Psoas muscle (tissue), 8 donors: ENCODE measurements around the gene ADAMTSL2. TPM values are rescaled to one million over a fixed set of nuclear protein-coding genes. Genes with fewer than 3 reads are reported as not detected.

Source experiments
- ATAC-seq, 4 donors: fragments of 200-7000 bp; cut with Tn5 transposase; one replicate each; pipeline ENCODE4 v1.9.1; 2020; ENCODE audit warnings: moderate library complexity in 3 of 4, mild to moderate bottlenecking in 2 of 4
- DNase-seq, 2 donors: peaks; one replicate each; pipeline ENCODE4 v3.0.0-alpha.2; 2020
- H3K27ac ChIP-seq: fragments of 200-600 bp; one replicate; pipeline ENCODE4 v1.8.0; 2022
- H3K27me3 ChIP-seq, 3 donors: fragments of 200-600 bp in 1 of 3; one replicate each; pipeline versions ENCODE4 v1.6.1 to v1.8.0; 2013 to 2022; ENCODE audit warnings: low read length in 2 of 3, mild to moderate bottlenecking in 2 of 3, moderate library complexity in 1 of 3; ENCODE audit not compliant: insufficient read depth in 3 of 3
- H3K36me3 ChIP-seq, 2 donors: fragments of 200-600 bp in 1 of 2; one replicate each; pipeline versions ENCODE4 v1.6.1 to v1.8.0; 2013 to 2022; ENCODE audit warnings: low read depth in 1 of 2, mild to moderate bottlenecking in 1 of 2, moderate library complexity in 1 of 2; ENCODE audit not compliant: insufficient read depth in 1 of 2
- H3K4me1 ChIP-seq: fragments of 200-600 bp; one replicate; pipeline ENCODE4 v1.8.0; 2022
- H3K4me3 ChIP-seq: fragments of 200-600 bp; one replicate; pipeline ENCODE4 v1.8.0; 2022; ENCODE audit warnings: mild to moderate bottlenecking
- H3K9me3 ChIP-seq: fragments of 200-600 bp; one replicate; pipeline ENCODE4 v1.8.0; 2022
- CTCF ChIP-seq: fragments of 200-600 bp; IDR thresholded peaks from one replicate; pipeline ENCODE4 v1.8.0; 2022; ENCODE audit warnings: antibody characterized with exemption
- WGBS, 3 donors: extraction: QIAGEN DNeasy Blood & Tissue Kit; methylation state at CpG; one replicate each; pipeline versions ENCODE4 v1.1.6 to v1.1.7; 2013; 5-methylcytosine and 5-hydroxymethylcytosine counted together
- intact Hi-C, 2 donors: fragments of 100-400 bp; cut with DNase I; formaldehyde crosslinking; loops; one replicate each; pipeline versions ENCODE4 v1.11.0 to v1.14.2; 2022
- polyA plus RNA-seq, 3 donors: library from polyadenylated mRNA; stranded (reverse); fragments of 200-250 nt; gene quantifications; one replicate each; pipeline ENCODE4 v1.2.3, GENCODE V29; 2013
- total RNA-seq, 4 donors: library from RNA; stranded (reverse); fragmentation: NEBNext Ultra II Directional in 2 of 4; extraction: Animal tissue kit (Norgen Biotek cat#: 25700) in 2 of 4; gene quantifications; one replicate each; pipeline versions ENCODE4 v1.2.1 to v1.2.4, GENCODE V29; 2021 to 2023
- donor health status: healthy with polysubstance abuse.
- donor health status: DM: no; HTN: no; CAD: no; lungs with moderate emphysema.
- donor health status: Bipolar disorder and iron deficiency.
- donor health status: healthy.
- donor health status: DM: yes; HTN: yes; CAD: no.
- donor health status: DM: no; HTN: no; CAD: no.
- donor health status: DM: no; HTN: no; CAD: no.
- donor health status: DM: yes; HTN: yes; CAD: no.

ADAMTSL2 gene
- total and polyA plus RNA-seq, 7 donors: 0.21 to 5.4 (median 0.71) TPM

DNA sequence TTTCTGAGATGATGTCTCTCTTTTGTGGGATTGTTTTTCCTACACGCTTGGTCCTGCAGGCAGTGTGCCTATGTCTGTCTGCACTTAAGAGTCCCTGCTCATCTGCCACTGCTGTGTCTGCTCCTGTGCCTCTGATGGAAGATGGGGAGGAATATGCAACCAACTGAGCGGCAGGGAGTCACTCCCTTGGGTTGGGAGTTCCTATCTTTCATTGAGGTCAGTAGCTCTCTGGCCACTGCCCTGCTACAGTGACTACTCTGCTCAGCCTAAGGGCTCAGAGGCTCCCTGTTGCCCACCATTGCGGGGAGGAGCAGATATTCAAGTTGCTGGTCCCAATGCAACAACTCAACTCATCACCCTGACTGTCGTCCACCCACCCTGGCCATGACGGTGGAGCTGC is 88.1 kb downstream of the ADAMTSL2 start:
- no peak for ATAC-seq
- DNase-seq: peak in 1 of 2 donors; percentile 7
- Histone ChIP-seq H3K36me3 (no peaks in the 10 kb centered on the region), H3K27me3 (peaks cover 2 to 59% (median 5%) of the 10 kb centered on the region in 3 donors), H3K27ac (no peak overlapping the region), H3K4me3 (no peak overlapping the region), H3K4me1 (no peaks in the 10 kb centered on the region), H3K9me3 (no peaks in the 10 kb centered on the region)
- no peak for TF ChIP-seq CTCF
- intact Hi-C loops: no loop called here
- WGBS, 3 donors: 46 to 64% (median 60%) methylated on average over 5 of the region's 5 CpGs

Other genes with a start within 250 kb of the ADAMTSL2 start
- gene SURF6, start 198.5 kb upstream of the ADAMTSL2 start, total RNA-seq: 10 to 100 TPM; 11.4 to 27.3 (median 16.0) TPM
- gene SURF6, start 198.5 kb upstream of the ADAMTSL2 start, polyA plus RNA-seq: 10 to 100 TPM; 27.7 to 43.0 (median 36.3) TPM
- gene MED22, start 186.6 kb upstream of the ADAMTSL2 start, total RNA-seq: 10 to 100 TPM in 2 of 4 donors, 1 to 10 TPM in 2; 7.5 to 14.4 (median 10.6) TPM
- 10 to 100 TPM; 14.5 to 43.5 (median 23.4) TPM for gene MED22, start 186.6 kb upstream of the ADAMTSL2 start, polyA plus RNA-seq
- 1,000 to 10,000 TPM; 1,013 to 1,526 (median 1,062) TPM for gene RPL7A, start 186.5 kb upstream of the ADAMTSL2 start, total RNA-seq
- 1,000 to 10,000 TPM; 1,923 to 3,403 (median 2,177) TPM for gene RPL7A, start 186.5 kb upstream of the ADAMTSL2 start, polyA plus RNA-seq
- gene SURF1, start 178.2 kb upstream of the ADAMTSL2 start, total RNA-seq: 10 to 100 TPM; 27.7 to 54.9 (median 45.5) TPM
- 100 to 1,000 TPM in 1 of 3 donors, 10 to 100 TPM in 2; 63.1 to 127 (median 77.0) TPM for gene SURF1, start 178.2 kb upstream of the ADAMTSL2 start, polyA plus RNA-seq
- 10 to 100 TPM; 10.9 to 13.8 (median 13.3) TPM for gene SURF2, start 178.2 kb upstream of the ADAMTSL2 start, total RNA-seq
- 10 to 100 TPM; 19.7 to 50.6 (median 38.7) TPM for gene SURF2, start 178.2 kb upstream of the ADAMTSL2 start, polyA plus RNA-seq
- gene SURF4, start 158.6 kb upstream of the ADAMTSL2 start, total RNA-seq: 10 to 100 TPM; 45.6 to 69.4 (median 66.8) TPM
- gene SURF4, start 158.6 kb upstream of the ADAMTSL2 start, polyA plus RNA-seq: 100 to 1,000 TPM in 1 of 3 donors, 10 to 100 TPM in 2; 47.9 to 120 (median 88.0) TPM
- gene STKLD1, start 158.3 kb upstream of the ADAMTSL2 start, total RNA-seq: under 1 TPM; 0.28 to 0.69 (median 0.46) TPM
- under 1 TPM; 0.07 to 0.69 (median 0.46) TPM for gene STKLD1, start 158.3 kb upstream of the ADAMTSL2 start, polyA plus RNA-seq
- 10 to 100 TPM; 23.8 to 31.2 (median 28.6) TPM for gene REXO4, start 116.7 kb upstream of the ADAMTSL2 start, total RNA-seq
- gene REXO4, start 116.7 kb upstream of the ADAMTSL2 start, polyA plus RNA-seq: 10 to 100 TPM; 31.7 to 75.2 (median 54.9) TPM
- gene ADAMTS13, start 112.3 kb upstream of the ADAMTSL2 start, total RNA-seq: 1 to 10 TPM; 2.0 to 6.7 (median 2.5) TPM
- 1 to 10 TPM in 2 of 3 donors, under 1 TPM in 1; 0.73 to 2.6 (median 1.8) TPM for gene ADAMTS13, start 112.3 kb upstream of the ADAMTSL2 start, polyA plus RNA-seq
- 1 to 10 TPM; 2.8 to 9.4 (median 7.2) TPM for gene CACFD1, start 74.7 kb upstream of the ADAMTSL2 start, total RNA-seq
- gene CACFD1, start 74.7 kb upstream of the ADAMTSL2 start, polyA plus RNA-seq: 1 to 10 TPM; 4.4 to 7.4 (median 5.6) TPM
- gene SLC2A6, start 55.6 kb upstream of the ADAMTSL2 start, total RNA-seq: 1 to 10 TPM; 1.2 to 2.7 (median 1.7) TPM
- gene SLC2A6, start 55.6 kb upstream of the ADAMTSL2 start, polyA plus RNA-seq: 1 to 10 TPM; 1.3 to 2.2 (median 1.8) TPM
- gene MYMK, start 9.7 kb upstream of the ADAMTSL2 start, total RNA-seq: 1 to 10 TPM in 1 of 4 donors, under 1 TPM in 1, not detected in 2; 0.44 to 4.5 TPM
- under 1 TPM in 2 of 3 donors, not detected in 1; 0.05 to 0.60 TPM for gene MYMK, start 9.7 kb upstream of the ADAMTSL2 start, polyA plus RNA-seq
- not detected for gene FAM163B, start 74.7 kb downstream of the ADAMTSL2 start, total RNA-seq
- gene FAM163B, start 74.7 kb downstream of the ADAMTSL2 start, polyA plus RNA-seq: not detected
- gene DBH, start 101.7 kb downstream of the ADAMTSL2 start, total RNA-seq: under 1 TPM in 2 of 4 donors, not detected in 2; 0.06 to 0.30 TPM
- under 1 TPM in 2 of 3 donors, not detected in 1; 0.01 to 0.04 TPM for gene DBH, start 101.7 kb downstream of the ADAMTSL2 start, polyA plus RNA-seq
- gene SARDH, start 203.6 kb downstream of the ADAMTSL2 start, total RNA-seq: 1 to 10 TPM in 3 of 4 donors, under 1 TPM in 1; 0.59 to 2.5 (median 1.5) TPM
- under 1 TPM; 0.16 to 0.62 (median 0.26) TPM for gene SARDH, start 203.6 kb downstream of the ADAMTSL2 start, polyA plus RNA-seq